ENCODE measurements around the gene RIC8A. TPM values are rescaled to one million over a fixed set of nuclear protein-coding genes. Genes with fewer than 3 reads are reported as not detected.
A peak's percentile ranks its signal among the peaks of the same experiment; 100 is the strongest.

Gene RIC8A
- total RNA-seq, 1 experiment from 2014 or later: 56.2 TPM

- no peak overlapping the region for H3K4me2 ChIP-seq (ENCODE audit: low read depth, low read length, poor library complexity, severe bottlenecking)
- peaks cover 8% of the 10 kb centered on the region for H3K4me1 ChIP-seq (ENCODE audit: low read length)
- no peaks in the 10 kb centered on the region for H3K27me3 ChIP-seq (ENCODE audit: low read length)
- H3K4me3 ChIP-seq (ENCODE audit: low read length): no peak overlapping the region
- H3K9ac ChIP-seq (ENCODE audit: low read length): no peak overlapping the region
- no peaks in the 10 kb centered on the region for H4K20me1 ChIP-seq (ENCODE audit: insufficient read depth, low read depth, low read length)
- no peaks in the 10 kb centered on the region for H3K9me3 ChIP-seq (ENCODE audit: low read length)
- no peak overlapping the region for H2AFZ ChIP-seq (ENCODE audit: low read length)
- peaks cover 30% of the 10 kb centered on the region for H3K79me2 ChIP-seq (ENCODE audit: low read length)
- no peak overlapping the region for H3K27ac ChIP-seq (ENCODE audit: low read length)
- no peak for DNase-seq
- 0 out of 2 replicates have a peak, but pooled peaks cover 4% of the 10 kb centered on the region for H3K36me3 ChIP-seq (ENCODE audit: insufficient read depth, low read length)
- no peaks in the 10 kb centered on the region for H3K9me2 ChIP-seq (replicated peaks; ENCODE audit: insufficient read depth, low read length)
Observed at GRCh38 chr11:227824-228379, 20.4 kb downstream of the RIC8A start.

- no peak overlapping the region for H3K9ac ChIP-seq (ENCODE audit: low read length)
- H3K79me2 ChIP-seq (ENCODE audit: low read length): peaks cover 37% of the 10 kb centered on the region
- H3K9me2 ChIP-seq (replicated peaks; ENCODE audit: insufficient read depth, low read length): no peaks in the 10 kb centered on the region
- DNase-seq: no peak
- H3K27ac ChIP-seq (ENCODE audit: low read length): no peak overlapping the region
- no peak overlapping the region for H3K4me3 ChIP-seq (ENCODE audit: low read length)
- H4K20me1 ChIP-seq (ENCODE audit: insufficient read depth, low read depth, low read length): no peaks in the 10 kb centered on the region
- no peak overlapping the region for H2AFZ ChIP-seq (ENCODE audit: low read length)
- peaks cover 14% of the 10 kb centered on the region for H3K4me1 ChIP-seq (ENCODE audit: low read length)
- no peaks in the 10 kb centered on the region for H3K9me3 ChIP-seq (ENCODE audit: low read length)
- no peak overlapping the region for H3K4me2 ChIP-seq (ENCODE audit: low read depth, low read length, poor library complexity, severe bottlenecking)
- no peaks in the 10 kb centered on the region for H3K27me3 ChIP-seq (ENCODE audit: low read length)
- H3K36me3 ChIP-seq (ENCODE audit: insufficient read depth, low read length): 0 out of 2 replicates have a peak, but pooled peaks cover 4% of the 10 kb centered on the region
Observed at GRCh38 chr11:230431-230830, 22.9 kb downstream of the RIC8A start.

GRCh38 chr11:232783-233565 is 25.5 kb downstream of the RIC8A start:
- H3K4me2 ChIP-seq (ENCODE audit: low read depth, low read length, poor library complexity, severe bottlenecking): no peak overlapping the region
- no peak overlapping the region for H3K27ac ChIP-seq (ENCODE audit: low read length)
- H3K4me1 ChIP-seq (ENCODE audit: low read length): peaks cover 16% of the 10 kb centered on the region
- no peaks in the 10 kb centered on the region for H3K9me2 ChIP-seq (replicated peaks; ENCODE audit: insufficient read depth, low read length)
- H3K79me2 ChIP-seq (ENCODE audit: low read length): peaks cover 43% of the 10 kb centered on the region
- H3K9ac ChIP-seq (ENCODE audit: low read length): no peak overlapping the region
- H3K27me3 ChIP-seq (ENCODE audit: low read length): no peaks in the 10 kb centered on the region
- H3K4me3 ChIP-seq (ENCODE audit: low read length): no peak overlapping the region
- DNase-seq: no peak
- H4K20me1 ChIP-seq (ENCODE audit: insufficient read depth, low read depth, low read length): no peaks in the 10 kb centered on the region; the same call in 1 of the 2 replicates
- H3K36me3 ChIP-seq (ENCODE audit: insufficient read depth, low read length): no peaks in the 10 kb centered on the region
- no peaks in the 10 kb centered on the region for H3K9me3 ChIP-seq (ENCODE audit: low read length)
- no peak overlapping the region for H2AFZ ChIP-seq (ENCODE audit: low read length)

GRCh38 chr11:235180-235579 is 27.7 kb downstream of the RIC8A start:
- H3K79me2 ChIP-seq (ENCODE audit: low read length): peaks cover 51% of the 10 kb centered on the region
- H3K9me3 ChIP-seq (ENCODE audit: low read length): no peaks in the 10 kb centered on the region
- H3K36me3 ChIP-seq (ENCODE audit: insufficient read depth, low read length): peaks cover 8% of the 10 kb centered on the region; the same call in 1 of the 2 replicates
- DNase-seq: no peak
- no peak overlapping the region for H2AFZ ChIP-seq (ENCODE audit: low read length)
- H3K4me2 ChIP-seq (ENCODE audit: low read depth, low read length, poor library complexity, severe bottlenecking): peak overlapping the region; percentile 71
- no peaks in the 10 kb centered on the region for H3K27me3 ChIP-seq (ENCODE audit: low read length)
- H3K4me3 ChIP-seq (ENCODE audit: low read length): peak overlapping the region; percentile 79
- H3K27ac ChIP-seq (ENCODE audit: low read length): no peak overlapping the region
- H4K20me1 ChIP-seq (ENCODE audit: insufficient read depth, low read depth, low read length): peaks cover under 1% of the 10 kb centered on the region; the same call in 1 of the 2 replicates
- H3K4me1 ChIP-seq (ENCODE audit: low read length): peaks cover 24% of the 10 kb centered on the region
- no peaks in the 10 kb centered on the region for H3K9me2 ChIP-seq (replicated peaks; ENCODE audit: insufficient read depth, low read length)
- H3K9ac ChIP-seq (ENCODE audit: low read length): peak overlapping the region; percentile 93

- DNase-seq: peak; percentile 74
- peaks cover 3% of the 10 kb centered on the region; the same call in 1 of the 2 replicates for H4K20me1 ChIP-seq (ENCODE audit: insufficient read depth, low read depth, low read length)
- H3K79me2 ChIP-seq (ENCODE audit: low read length): peaks cover 55% of the 10 kb centered on the region
- peak overlapping the region; percentile 71 for H3K4me2 ChIP-seq (ENCODE audit: low read depth, low read length, poor library complexity, severe bottlenecking)
- H3K9me2 ChIP-seq (replicated peaks; ENCODE audit: insufficient read depth, low read length): no peaks in the 10 kb centered on the region
- no peak overlapping the region; the same call in 1 of the 2 replicates for H2AFZ ChIP-seq (ENCODE audit: low read length)
- H3K27ac ChIP-seq (ENCODE audit: low read length): no peak overlapping the region; the same call in 1 of the 2 replicates
- H3K4me3 ChIP-seq (ENCODE audit: low read length): peak overlapping the region; percentile 79
- H3K9me3 ChIP-seq (ENCODE audit: low read length): no peaks in the 10 kb centered on the region
- H3K36me3 ChIP-seq (ENCODE audit: insufficient read depth, low read length): peaks cover 12% of the 10 kb centered on the region; the same call in 1 of the 2 replicates
- no peaks in the 10 kb centered on the region for H3K27me3 ChIP-seq (ENCODE audit: low read length)
- peak overlapping the region; percentile 93 for H3K9ac ChIP-seq (ENCODE audit: low read length)
- H3K4me1 ChIP-seq (ENCODE audit: low read length): peaks cover 24% of the 10 kb centered on the region
Observed at GRCh38 chr11:235609-235996, 28.1 kb downstream of the RIC8A start.

GRCh38 chr11:235997-236773 is 28.7 kb downstream of the RIC8A start, which contains the start of gene SIRT3:
Gene SIRT3 (minus strand): TSS chr11:236342. CDS start chr11:236328, 14 bp downstream.
- H3K9me3 ChIP-seq (ENCODE audit: low read length): no peaks in the 10 kb centered on the region
- H3K4me3 ChIP-seq (ENCODE audit: low read length): peak within 1 kb of the TSS; percentile 98
- H3K36me3 ChIP-seq (ENCODE audit: insufficient read depth, low read length): peaks cover 12% of the 10 kb centered on the region; the same call in 1 of the 2 replicates
- H3K9me2 ChIP-seq (replicated peaks; ENCODE audit: insufficient read depth, low read length): no peaks in the 10 kb centered on the region
- H3K4me2 ChIP-seq (ENCODE audit: low read depth, low read length, poor library complexity, severe bottlenecking): peak within 1 kb of the TSS; percentile 97
- peaks cover 58% of the 10 kb centered on the region for H3K79me2 ChIP-seq (ENCODE audit: low read length)
- H3K27me3 ChIP-seq (ENCODE audit: low read length): no peaks in the 10 kb centered on the region
- peaks cover 24% of the 10 kb centered on the region for H3K4me1 ChIP-seq (ENCODE audit: low read length)
- H3K9ac ChIP-seq (ENCODE audit: low read length): peak within 1 kb of the TSS; percentile 96
- H4K20me1 ChIP-seq (ENCODE audit: insufficient read depth, low read depth, low read length): peaks cover 3% of the 10 kb centered on the region; the same call in 1 of the 2 replicates
- peak; percentile 96 for DNase-seq
- peak within 1 kb of the TSS; percentile 98; the same call in 1 of the 2 replicates for H2AFZ ChIP-seq (ENCODE audit: low read length)
- H3K27ac ChIP-seq (ENCODE audit: low read length): peak within 1 kb of the TSS; percentile 91

GRCh38 chr11:236774-237767 is 29.6 kb downstream of the RIC8A start, which contains the start of gene PSMD13:
Gene PSMD13 (plus strand): TSS chr11:236976. CDS start chr11:237050, 74 bp downstream.
- Histone ChIP-seq H3K9me3 (ENCODE audit: low read length) (no peaks in the 10 kb centered on the region), H2AFZ (ENCODE audit: low read length) (peak within 1 kb of the TSS; percentile 98; the same call in 1 of the 2 replicates), H3K36me3 (ENCODE audit: insufficient read depth, low read length) (peaks cover 13% of the 10 kb centered on the region; the same call in 1 of the 2 replicates), H3K27me3 (ENCODE audit: low read length) (no peaks in the 10 kb centered on the region), H4K20me1 (ENCODE audit: insufficient read depth, low read depth, low read length) (peaks cover 3% of the 10 kb centered on the region; the same call in 1 of the 2 replicates), H3K4me1 (ENCODE audit: low read length) (peaks cover 24% of the 10 kb centered on the region), H3K9me2 (replicated peaks; ENCODE audit: insufficient read depth, low read length) (no peaks in the 10 kb centered on the region), H3K27ac (ENCODE audit: low read length) (peak within 1 kb of the TSS; percentile 91), H3K9ac (ENCODE audit: low read length) (peak within 1 kb of the TSS; percentile 96), H3K79me2 (ENCODE audit: low read length) (peaks cover 67% of the 10 kb centered on the region), H3K4me3 (ENCODE audit: low read length) (peak within 1 kb of the TSS; percentile 98), H3K4me2 (ENCODE audit: low read depth, low read length, poor library complexity, severe bottlenecking) (peak within 1 kb of the TSS; percentile 97)
- DNase-seq: peak; percentile 95

All from Karpas-422 (cell line).